Stimulated activated naive CD8-positive, alpha-beta T cell treated with anti-CD3 and anti-CD28 coated beads, Interleukin-15, Interleukin-2, amounts not matched to agents 100 U/mL and 50 U/mL, for 24 hours (primary cell): ENCODE results near the gene KCTD14.
"Not testable (repeated sequence)": the region's sequence is repeated elsewhere in the genome, so short reads cannot be mapped to it uniquely, and the experiment has no call there.

Experiments used
- ATAC-seq: fragments of 150-1000 bp; cut with Tn5 transposase; one replicate; pipeline ENCODE4 v1.10.0; 2021
- DNase-seq: peaks from one replicate; pipeline ENCODE4 v3.0.0; 2021

The KCTD14 gene, protein sequence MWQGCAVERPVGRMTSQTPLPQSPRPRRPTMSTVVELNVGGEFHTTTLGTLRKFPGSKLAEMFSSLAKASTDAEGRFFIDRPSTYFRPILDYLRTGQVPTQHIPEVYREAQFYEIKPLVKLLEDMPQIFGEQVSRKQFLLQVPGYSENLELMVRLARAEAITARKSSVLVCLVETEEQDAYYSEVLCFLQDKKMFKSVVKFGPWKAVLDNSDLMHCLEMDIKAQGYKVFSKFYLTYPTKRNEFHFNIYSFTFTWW

DNA sequence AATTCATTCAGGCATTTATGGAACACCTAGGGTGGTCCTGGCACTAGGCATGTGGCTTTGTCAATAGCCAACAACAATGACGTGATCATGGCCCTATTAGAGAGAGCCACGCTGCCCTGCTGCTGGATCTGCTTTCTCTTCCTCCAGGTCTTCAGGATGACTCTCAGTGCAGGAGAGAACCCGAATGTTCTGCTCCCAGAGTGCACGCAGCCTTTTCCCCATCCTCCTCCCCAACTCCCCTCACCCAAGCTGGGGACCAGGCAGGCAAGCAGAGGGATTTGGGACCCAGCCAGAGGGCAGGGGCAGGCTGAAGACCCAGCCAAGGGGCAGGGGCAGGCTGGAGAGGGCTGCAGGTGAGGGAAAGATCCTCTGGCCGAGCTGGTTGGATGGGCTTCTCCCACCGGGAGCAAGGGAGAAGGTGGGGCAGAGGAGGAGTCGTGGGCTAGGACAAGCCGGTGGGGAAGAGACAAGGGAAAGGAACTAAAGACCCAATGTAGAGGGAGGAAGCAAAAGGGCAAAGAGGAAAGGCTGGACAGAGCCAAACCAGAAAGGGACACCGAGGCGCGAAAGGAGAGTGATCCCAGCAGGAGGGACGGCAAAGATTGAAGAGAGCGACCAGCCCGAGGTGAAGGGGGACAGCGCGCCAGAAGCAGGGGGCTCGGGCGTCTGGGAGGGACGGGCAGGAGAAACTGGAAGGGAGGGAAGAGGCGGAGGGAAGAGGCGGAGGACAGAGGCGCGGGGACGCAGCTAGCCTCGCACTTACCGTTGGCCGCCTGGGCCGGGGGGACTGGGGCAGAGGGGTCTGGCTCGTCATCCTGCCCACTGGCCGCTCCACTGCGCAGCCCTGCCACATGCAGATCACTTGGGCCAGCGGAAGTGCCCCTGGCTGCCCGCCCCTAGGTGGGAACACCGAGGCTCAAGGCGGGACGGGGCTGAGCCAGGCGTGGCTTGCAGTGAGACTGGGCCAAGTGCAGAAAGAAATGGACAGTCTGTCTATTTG is at the start of gene KCTD14:
KCTD14 (minus strand) TSS at position 880 of the 1,000 bp plus-strand sequence; CDS start at position 853, 27 bp downstream.
- DNase-seq: no peak
- ATAC-seq: no peak

DNA sequence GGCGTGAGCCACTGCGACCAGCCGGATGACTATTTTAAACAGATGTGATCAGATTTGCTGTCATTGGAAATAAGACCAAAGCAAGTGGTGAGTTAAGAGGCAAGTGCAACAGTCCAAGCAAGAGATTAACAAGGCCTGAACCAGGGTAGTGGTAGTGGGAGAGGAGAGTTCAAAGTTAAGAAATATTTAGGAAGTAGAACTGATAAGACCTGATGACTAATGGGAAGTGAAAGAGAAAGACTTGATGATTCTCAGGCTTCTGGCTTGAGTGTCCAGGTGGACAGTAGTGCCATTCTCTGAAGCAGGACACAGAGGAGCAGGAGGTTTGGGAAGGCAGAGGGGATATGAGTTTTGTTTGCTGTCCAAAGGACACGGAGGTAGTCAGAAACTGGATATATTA is 49.4 kb upstream of the KCTD14 start:
- no peak for ATAC-seq
- no peak for DNase-seq

DNA sequence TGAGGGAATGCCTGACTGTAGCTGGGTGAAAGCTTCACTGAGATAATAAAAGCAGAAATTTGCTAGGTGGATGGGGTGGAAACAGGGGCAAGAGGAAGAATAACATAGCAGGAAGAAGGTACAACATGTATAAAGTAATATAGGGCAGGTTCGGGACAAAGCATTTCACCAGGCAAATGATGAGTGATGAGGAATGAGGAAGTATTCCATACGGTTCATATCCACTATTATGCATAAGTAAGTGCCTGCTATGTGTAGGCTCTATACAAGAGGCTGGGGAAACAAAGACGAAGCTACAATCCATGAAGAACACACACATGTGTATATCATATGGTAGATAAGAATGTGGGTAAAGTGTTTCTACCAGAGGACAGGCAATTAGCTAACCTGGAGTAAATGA is 48.6 kb upstream of the KCTD14 start:
- DNase-seq (no peak), ATAC-seq (no peak)

DNA sequence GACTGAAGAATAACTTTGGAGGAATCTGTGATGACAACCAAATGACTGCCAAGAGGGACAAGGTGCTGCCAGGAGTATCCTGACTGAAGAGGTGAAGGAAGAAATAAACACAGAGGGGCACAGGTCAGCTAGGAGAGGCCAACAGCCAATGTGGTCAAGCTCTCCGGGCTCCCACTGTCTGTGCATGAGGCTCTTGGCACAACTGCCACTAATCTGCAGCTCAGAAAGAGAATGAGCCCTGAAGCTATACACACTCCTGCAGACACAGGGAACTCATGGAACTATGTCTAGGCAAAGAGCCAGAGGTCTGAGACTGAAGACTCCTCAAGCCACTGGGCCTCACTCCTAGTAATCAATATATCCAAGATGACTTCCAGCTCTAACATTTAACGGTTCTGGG is 47.5 kb upstream of the KCTD14 start:
- no peak for DNase-seq

DNA sequence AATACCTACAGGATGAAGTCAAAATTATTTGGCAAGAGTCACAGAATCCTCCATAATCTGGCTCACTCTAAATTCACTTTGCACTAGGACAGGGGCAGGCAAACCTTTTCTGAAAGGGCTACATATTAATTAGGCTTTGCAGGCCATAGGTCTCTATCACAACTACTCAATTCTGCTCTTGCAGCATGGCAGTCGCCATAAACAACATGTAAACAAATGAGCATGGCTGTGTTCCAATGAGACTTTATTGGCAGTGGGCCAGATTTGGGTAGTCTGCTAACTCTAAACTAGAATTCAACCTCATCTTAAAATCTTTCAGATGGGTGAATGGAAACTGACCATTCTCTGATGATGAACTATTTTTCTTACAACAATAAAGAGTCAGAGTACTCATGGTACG is 46.4 kb upstream of the KCTD14 start:
- DNase-seq: no peak
- no peak for ATAC-seq

More for the DNA sequence above, 47.5 kb upstream of the KCTD14 start:
- no peak for ATAC-seq

DNA sequence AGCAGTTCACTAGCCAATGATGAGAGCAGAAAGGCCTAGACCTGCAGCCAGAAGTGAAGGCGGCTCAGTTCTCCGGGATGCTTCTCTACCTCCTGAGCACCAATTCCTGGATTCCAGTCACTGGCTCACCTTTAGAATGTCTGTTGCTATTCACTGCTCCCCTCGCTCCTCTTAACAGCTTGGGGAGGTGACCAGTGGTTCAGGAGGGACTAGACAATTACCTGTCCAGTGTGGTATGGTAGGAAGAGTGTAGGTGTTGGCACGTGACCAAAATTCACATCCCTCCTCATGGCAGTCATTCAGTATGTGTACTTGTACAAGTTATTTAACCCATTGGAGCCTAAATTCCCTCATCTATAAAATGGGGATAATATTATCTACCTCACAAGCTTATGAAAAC is 44.6 kb upstream of the KCTD14 start:
- ATAC-seq: no peak

DNA sequence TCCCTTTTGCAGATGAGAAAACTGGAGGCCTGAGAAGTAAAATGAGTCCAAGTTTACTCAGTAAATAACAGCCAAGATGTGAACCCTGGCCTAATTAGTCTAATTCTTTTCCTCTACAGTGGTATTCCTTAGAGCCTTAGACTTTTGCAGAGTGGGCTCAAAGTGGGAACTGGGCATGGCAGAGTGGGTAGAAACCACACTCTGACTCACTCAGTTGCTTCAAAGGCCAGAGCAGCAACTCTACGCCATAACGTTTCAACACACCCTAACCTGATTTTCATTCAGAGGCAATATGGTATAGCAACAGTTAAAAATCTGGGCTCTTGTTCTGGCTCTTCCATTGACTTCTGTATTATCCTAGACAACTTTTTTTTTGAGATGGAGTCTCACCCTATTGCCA is 43.4 kb upstream of the KCTD14 start:
- no peak for DNase-seq
- ATAC-seq: no peak

More for the DNA sequence above, 44.6 kb upstream of the KCTD14 start:
- no peak for DNase-seq

DNA sequence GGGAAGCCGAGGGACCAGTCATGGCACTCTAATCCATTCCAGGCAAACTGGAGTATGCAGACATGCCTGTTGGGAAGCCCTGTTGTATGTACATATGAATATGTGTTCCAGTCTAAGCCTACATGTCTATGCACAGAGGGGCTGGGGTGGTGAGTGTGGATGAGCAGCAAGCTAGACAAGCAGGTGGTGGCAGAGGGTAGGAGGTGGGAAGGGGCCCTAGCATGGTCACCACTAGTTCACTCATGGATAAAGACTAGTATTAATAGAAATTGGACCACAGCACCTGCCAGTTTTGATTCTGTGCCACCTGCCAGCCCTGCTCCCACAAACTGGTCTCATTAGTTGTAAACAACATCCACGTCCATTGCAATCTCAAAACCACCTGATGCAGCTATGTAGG is 42.1 kb upstream of the KCTD14 start:
- DNase-seq: no peak
- no peak for ATAC-seq

DNA sequence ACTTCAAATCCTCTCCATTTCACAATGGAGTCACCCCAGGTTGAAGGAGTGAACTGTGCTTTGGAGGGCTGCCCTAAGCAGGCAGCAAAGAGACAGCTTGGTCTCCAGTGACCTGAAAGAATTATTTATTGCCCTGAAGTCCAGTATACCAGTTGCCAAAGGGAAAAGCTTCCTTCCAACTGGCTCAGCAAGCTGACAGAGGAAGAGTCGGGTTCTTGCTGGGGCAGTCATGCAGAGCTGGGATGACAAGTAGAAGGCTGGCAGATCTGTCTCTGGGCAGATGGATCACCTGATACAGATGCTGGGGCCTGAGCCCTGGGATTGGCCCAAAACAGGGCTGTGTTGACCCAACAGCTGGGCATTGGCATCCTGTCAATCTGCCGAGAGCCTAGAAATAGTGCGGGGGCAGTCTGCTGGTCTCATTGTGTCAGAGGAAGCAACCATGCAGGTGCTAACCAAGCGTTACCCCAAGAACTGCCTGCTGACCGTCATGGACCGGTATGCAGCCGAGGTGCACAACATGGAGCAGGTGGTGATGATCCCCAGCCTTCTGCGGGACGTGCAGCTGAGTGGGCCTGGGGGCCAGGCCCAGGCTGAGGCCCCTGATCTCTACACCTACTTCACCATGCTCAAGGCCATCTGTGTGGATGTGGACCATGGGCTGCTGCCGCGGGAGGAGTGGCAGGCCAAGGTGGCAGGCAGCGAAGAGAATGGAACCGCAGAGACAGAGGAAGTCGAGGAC is 40.5 kb upstream of the KCTD14 start, which contains the start of gene THRSP:
THRSP (plus strand) TSS at position 422 of the 742 bp plus-strand sequence; CDS start at position 443, 21 bp downstream.
- DNase-seq: no peak
- no peak for ATAC-seq

DNA sequence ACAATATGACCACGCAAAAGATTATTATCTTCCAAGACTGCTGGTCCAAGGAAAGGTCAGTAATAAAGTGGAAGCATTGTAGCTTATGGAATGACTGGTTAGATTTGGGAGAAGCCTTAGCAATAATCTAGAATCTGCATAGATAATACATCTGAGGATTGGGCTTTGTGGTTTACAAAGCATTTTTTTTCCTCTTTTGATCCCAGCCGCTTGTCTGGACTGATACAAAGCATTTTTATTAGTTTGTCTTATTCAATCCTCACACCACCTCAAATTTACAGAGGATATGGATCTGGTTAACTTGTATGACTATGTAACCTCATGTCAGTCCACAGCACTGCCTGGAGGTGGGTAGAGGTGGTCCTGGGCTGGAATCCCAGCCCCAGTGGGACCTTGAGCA is 39.6 kb upstream of the KCTD14 start:
- DNase-seq: no peak
- no peak for ATAC-seq

DNA sequence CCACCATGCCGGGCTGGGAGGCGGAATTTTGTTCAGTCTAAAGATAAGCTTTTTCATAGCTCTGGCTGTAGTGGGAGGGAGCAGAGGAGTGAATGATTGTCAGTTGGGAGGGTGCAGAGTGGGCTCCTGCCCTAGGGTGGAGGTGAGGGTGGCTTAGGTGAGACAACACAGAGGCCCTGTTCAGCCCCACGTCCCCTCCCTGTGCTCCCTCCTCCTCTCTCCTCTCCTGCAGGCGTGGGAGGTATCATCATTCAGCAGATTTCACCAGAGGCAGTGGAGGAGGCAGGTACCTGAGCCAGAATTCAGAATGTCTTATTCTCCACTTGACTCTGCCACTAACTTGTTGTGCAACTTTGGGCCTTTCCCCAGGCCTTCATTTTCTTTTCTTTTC is 38.8 kb upstream of the KCTD14 start:
- ATAC-seq (no peak), DNase-seq (no peak)

DNA sequence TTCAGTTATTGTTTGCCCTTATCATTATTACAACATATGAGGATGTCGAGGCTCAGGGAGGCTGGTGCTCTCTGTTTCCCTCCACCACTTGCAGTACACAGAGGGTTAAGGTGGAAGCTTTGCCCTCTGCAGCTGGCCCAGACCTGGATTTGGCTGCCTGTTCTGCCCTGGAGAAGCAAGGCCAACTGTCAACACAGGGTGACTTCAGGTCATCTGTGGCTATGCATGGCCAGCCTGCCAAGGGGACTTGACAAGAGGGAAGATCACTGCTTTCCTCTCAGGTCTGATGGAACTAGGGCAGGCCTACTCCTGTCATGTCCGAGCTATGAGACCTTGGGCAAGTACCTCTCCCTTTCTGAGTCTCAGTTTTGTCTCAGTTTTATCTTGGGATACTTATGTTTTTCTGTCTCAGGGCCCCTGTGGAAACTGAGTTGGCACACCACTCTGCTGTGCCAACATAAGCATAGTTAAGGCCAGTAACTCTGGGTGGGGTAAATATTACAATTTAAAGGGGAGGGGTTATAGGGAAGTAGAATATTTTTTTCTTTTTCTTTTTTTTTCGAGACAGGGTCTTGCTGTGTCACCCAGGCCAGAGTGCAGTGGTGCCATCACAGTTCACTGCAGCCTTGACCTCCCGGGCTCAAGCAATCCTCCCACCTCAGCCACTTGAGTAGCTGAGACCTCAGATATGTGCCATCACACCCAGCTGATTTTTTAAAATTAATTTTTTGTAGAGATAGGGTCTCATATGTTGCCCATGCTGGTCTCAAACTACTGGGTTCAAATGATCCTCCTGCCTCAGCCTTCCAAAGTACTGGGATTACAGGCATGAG is 38.2 kb upstream of the KCTD14 start:
- ATAC-seq (no peak), DNase-seq (no peak)

DNA sequence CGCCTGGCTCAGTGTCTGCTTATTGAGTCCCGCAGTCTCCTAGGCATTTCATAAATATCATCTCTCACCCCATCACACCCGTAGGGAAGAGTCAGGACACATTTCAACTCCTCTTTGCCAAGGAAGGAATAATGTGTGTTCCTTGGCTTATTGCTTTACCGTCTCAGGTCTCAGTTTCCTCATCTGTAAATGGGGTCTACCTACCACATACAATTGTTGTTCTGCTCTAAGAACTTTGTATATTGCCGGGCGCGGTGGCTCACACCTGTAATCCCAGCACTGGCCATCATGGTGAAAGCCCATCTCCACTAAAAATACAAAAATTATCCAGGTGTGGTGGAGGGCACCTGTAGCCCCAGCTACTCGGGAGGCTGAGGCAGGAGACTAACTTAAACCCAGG is 37.5 kb upstream of the KCTD14 start:
- DNase-seq: no peak
- ATAC-seq: no peak

DNA sequence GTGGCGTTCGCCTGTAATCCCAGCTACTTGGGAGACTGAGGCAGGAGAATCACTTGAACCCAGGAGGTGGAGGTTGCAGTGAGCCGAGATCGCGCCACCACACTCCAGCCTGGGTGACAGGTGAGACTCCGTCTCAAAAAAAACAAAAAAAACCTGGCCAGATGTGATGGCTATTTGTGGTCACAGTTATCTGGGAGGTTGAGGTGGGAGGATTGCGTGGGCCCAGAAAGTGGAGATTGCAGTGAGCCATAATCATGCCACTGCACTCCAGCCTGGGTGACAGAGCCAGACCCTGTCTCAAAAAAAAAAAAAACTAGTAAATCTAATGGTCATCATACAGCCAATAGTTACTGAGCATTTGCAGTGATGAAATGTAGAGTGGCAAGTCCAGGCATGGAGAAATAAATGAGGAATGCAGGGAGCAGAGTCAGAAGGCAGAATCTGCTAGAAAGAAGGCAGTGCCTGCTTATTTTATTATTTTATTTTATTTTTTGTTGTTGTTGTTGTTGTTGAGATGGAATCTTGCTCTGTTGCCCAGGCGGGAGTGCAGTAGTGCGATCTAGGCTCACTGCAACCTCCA is 36.8 kb upstream of the KCTD14 start:
- ATAC-seq, DNase-seq: not testable (repeated sequence)

DNA sequence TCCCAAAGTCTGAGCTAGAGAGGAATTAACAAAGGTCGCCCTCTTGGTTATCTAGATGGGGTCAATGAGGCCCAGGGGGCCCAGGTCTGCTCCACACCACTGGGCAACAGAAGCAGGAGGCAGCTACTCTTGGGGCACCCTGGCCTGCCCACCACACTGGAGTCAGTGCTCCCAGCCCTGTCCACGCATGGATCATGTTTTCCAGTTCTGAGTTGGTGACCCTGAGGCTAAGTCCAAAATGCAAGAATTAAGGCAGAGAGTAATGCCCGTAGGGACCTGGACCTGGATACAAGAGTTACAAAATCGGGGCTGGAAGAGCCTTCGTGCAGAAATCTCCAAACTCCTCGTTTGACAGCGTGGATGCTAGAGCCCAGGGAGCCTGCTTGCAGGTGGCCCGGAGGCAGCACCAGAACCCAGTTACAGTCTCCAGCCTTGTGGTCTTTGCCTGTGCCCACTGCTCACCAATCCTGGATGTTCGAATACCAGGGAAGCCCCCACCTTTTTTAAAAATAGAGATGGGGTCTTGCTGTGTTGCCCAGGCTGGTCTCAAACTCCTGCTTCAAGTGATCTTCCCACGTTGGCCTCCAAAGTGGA is 34.5 kb upstream of the KCTD14 start:
- DNase-seq (no peak), ATAC-seq (no peak)

DNA sequence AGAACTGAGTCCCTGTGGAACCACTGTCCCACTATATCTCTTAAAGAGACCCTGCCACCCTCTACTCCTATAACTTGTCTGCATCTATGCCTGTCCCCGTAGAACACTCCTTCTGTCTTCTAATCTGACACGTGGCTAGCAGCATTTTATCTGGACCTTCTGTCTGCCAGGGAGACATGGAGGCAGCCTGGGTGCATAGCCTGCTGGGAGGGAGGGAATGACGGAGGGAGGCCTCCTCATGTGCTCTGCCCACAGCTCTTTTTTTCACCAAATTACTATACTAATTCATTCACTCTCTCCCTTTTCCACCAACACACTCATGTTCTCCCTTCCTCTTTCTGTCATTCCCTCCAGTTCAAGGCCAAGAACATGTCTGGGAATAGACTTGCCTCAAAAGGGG is 33.0 kb upstream of the KCTD14 start:
- no peak for ATAC-seq

DNA sequence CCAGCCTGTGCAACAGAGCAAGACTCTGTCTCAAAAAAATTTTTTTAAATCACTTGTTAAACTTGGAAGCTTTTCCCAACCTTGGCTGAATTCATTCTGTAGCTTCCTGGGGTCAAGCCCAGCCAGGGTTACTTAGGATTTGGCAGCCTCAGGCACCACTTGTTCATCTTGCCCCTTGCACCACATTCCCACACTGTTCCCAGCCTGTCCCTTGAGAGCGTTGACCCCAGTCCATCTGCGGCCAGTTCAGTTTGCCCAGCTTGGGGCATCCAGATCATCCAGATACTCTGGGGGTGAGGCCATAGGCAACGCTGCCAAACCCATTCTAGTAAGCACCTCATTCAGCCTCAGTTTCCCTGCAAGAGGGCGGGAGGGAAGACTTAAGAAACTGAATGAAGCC is 31.9 kb upstream of the KCTD14 start:
- ATAC-seq: no peak

More for the DNA sequence above, 33.0 kb upstream of the KCTD14 start:
- no peak for DNase-seq

DNA sequence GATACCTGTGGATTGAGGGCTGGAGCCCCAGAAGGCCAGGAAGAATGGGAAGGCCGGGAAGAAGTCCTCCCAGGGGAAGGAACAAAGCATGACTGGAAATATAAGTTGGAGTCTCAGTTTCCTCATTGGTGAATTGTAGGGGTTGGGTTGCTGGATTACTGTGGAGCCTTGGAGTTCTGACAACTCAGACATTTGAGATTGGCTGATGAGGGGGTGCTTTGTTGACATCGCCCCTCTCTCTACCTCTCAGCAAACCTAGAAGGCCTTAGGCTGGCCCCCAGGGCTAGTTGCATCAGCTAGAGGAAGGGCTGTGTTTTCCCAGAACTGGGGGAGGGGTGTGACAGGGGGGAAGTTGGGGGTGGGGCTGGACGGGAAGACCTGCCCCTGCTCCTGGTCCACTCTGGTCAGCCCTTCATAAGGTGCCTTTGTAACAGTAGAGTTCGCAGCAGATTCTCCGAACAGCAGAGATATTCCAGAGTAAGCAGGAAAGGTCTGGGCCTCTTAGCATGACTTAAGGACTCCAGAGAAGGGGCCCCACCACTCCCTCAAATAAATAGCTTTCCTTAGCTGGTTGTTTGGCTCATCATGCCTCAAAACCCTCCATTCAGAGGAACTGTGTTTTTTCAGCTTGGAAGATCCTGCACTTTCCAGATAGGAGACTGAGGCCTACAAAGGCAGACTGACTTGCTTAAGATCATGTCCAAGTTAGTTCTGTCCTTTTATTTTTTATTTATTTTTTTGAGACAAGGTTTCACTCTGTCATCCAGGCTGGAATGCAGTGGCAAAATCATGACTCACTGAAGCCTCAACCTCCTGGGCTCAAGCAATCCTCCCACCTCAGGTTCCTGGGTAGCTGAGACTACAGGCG is 28.1 kb upstream of the KCTD14 start:
- DNase-seq (no peak), ATAC-seq (no peak)

More for the DNA sequence above, 31.9 kb upstream of the KCTD14 start:
- no peak for DNase-seq

DNA sequence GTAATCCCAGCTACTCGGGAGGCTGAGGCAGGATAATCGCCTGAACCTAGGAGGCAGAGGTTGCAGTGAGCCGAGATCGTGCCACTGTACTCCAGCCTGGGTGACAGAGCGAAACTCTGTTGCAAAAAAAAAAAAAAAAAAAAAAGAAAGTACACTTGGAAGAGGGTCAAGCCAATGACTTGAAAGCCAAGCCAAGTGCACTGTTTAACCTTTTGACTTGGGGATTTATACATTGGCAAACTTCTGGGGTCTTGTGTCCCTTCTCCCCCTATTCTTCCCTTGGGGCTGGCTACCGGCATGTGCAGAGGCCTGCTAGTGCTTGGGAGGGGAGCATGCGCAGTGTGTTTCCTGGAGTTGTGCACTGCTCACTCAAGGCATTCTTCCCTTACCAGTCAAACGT is 26.3 kb upstream of the KCTD14 start:
- no peak for DNase-seq

DNA sequence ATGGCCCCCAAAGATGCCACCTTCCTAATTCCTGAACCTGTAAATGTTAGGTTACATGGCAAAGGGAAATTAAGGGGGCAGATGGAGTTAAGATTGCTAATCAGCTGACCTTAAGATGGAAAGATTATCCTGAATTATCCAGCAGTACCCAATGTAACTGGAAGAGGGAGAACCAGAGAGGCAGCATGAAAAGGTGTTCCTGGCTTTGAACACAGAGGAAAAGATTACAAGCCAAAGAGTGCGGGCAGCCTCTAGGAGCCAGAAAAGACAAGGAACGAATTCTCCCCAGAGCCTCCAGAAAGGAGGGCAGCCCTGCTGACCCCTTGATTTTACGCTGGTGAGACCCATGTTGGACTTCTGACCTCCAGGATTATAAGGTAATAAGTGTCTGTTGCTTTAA is 25.5 kb upstream of the KCTD14 start:
- ATAC-seq (no peak), DNase-seq (no peak)

More for the DNA sequence above, 26.3 kb upstream of the KCTD14 start:
- ATAC-seq: no peak
